ENCODE results near the gene SMTNL2. TPM values are rescaled to one million over a fixed set of nuclear protein-coding genes. Genes with fewer than 3 reads are reported as not detected.

SMTNL2 gene
- total and polyA plus RNA-seq, 2 donors (not counting 1 experiment from before 2014, with no cell fraction given): 0.17 to 0.99 TPM

GRCh38 chr17:4540224-4540651 lies 44.1 kb upstream of the SMTNL2 start:
- no peaks in the 10 kb centered on the region for H3K9me3 ChIP-seq (ENCODE audit: control insufficient read depth, insufficient read depth, low read depth, low read length)
- no peaks in the 10 kb centered on the region for H3K4me1 ChIP-seq (ENCODE audit: control insufficient read depth, extremely low read depth, insufficient read depth, low read length)
- H2AFZ ChIP-seq (ENCODE audit: low read length): no peak overlapping the region
- H3K36me3 ChIP-seq (ENCODE audit: control insufficient read depth, insufficient read depth, low read length): peaks cover 24% of the 10 kb centered on the region
- no peak overlapping the region for H3K9ac ChIP-seq (ENCODE audit: insufficient read depth, low read length)
- no peak overlapping the region for H3K4me3 ChIP-seq (replicated peaks in 1 of 4; ENCODE audit: control extremely low read depth in 1 of 4, insufficient read depth in 1 of 4, low read depth in 3 of 4, low read length in 4 of 4)
- no peak overlapping the region for H3K4me2 ChIP-seq (ENCODE audit: extremely low read depth, insufficient read depth, low read length)
- no peaks in the 10 kb centered on the region for H3K27me3 ChIP-seq (ENCODE audit: control insufficient read depth, insufficient read depth, low read length)
- DNase-seq (ENCODE audit: low read depth in 2 of 2): no peak
- H4K20me1 ChIP-seq (ENCODE audit: control insufficient read depth, extremely low read depth, insufficient read depth, low read length): no peaks in the 10 kb centered on the region
- peak in 1 of 2 donors; percentile 7 for TF ChIP-seq CTCF (conservative IDR thresholded peaks at IDR 0.05 in 1 of 2, IDR thresholded peaks at IDR 0.05 in 1 of 2; ENCODE audit: low read depth in 1 of 2, low read length in 2 of 2)
- TF ChIP-seq EZH2 (IDR thresholded peaks at IDR 0.05; ENCODE audit: low read length, missing control alignments): no peak
- no peaks in the 10 kb centered on the region for H3K79me2 ChIP-seq (ENCODE audit: control insufficient read depth, insufficient read depth, low read length)
- no peak overlapping the region for H3K27ac ChIP-seq (ENCODE audit: insufficient read depth, low read length)

- no peaks in the 10 kb centered on the region for H3K4me1 ChIP-seq (ENCODE audit: control insufficient read depth, extremely low read depth, insufficient read depth, low read length)
- peaks cover 26% of the 10 kb centered on the region for H3K36me3 ChIP-seq (ENCODE audit: control insufficient read depth, insufficient read depth, low read length)
- no peak overlapping the region for H3K4me2 ChIP-seq (ENCODE audit: extremely low read depth, insufficient read depth, low read length)
- no peak overlapping the region for H3K9ac ChIP-seq (ENCODE audit: insufficient read depth, low read length)
- no peak overlapping the region for H3K27ac ChIP-seq (ENCODE audit: insufficient read depth, low read length)
- H3K4me3 ChIP-seq (replicated peaks in 1 of 4; ENCODE audit: control extremely low read depth in 1 of 4, insufficient read depth in 1 of 4, low read depth in 3 of 4, low read length in 4 of 4): no peak overlapping the region
- no peaks in the 10 kb centered on the region for H3K27me3 ChIP-seq (ENCODE audit: control insufficient read depth, insufficient read depth, low read length)
- no peaks in the 10 kb centered on the region for H3K79me2 ChIP-seq (ENCODE audit: control insufficient read depth, insufficient read depth, low read length)
- no peak for TF ChIP-seq EZH2 (IDR thresholded peaks at IDR 0.05; ENCODE audit: low read length, missing control alignments)
- no peak for TF ChIP-seq CTCF (conservative IDR thresholded peaks at IDR 0.05 in 1 of 2, IDR thresholded peaks at IDR 0.05 in 1 of 2; ENCODE audit: low read depth in 1 of 2, low read length in 2 of 2)
- H2AFZ ChIP-seq (ENCODE audit: low read length): no peak overlapping the region
- DNase-seq (ENCODE audit: low read depth in 2 of 2): no peak
- H4K20me1 ChIP-seq (ENCODE audit: control insufficient read depth, extremely low read depth, insufficient read depth, low read length): no peaks in the 10 kb centered on the region
- no peaks in the 10 kb centered on the region for H3K9me3 ChIP-seq (ENCODE audit: control insufficient read depth, insufficient read depth, low read depth, low read length)
Observed at GRCh38 chr17:4540687-4541327, 43.5 kb upstream of the SMTNL2 start.

GRCh38 chr17:4541328-4542002 lies 42.9 kb upstream of the SMTNL2 start:
- Histone ChIP-seq H3K4me3 (replicated peaks in 1 of 4; ENCODE audit: control extremely low read depth in 1 of 4, insufficient read depth in 1 of 4, low read depth in 3 of 4, low read length in 4 of 4) (no peak overlapping the region), H3K9me3 (ENCODE audit: control insufficient read depth, insufficient read depth, low read depth, low read length) (no peaks in the 10 kb centered on the region), H2AFZ (ENCODE audit: low read length) (no peak overlapping the region), H3K27me3 (ENCODE audit: control insufficient read depth, insufficient read depth, low read length) (no peaks in the 10 kb centered on the region), H3K36me3 (ENCODE audit: control insufficient read depth, insufficient read depth, low read length) (peaks cover 26% of the 10 kb centered on the region), H3K79me2 (ENCODE audit: control insufficient read depth, insufficient read depth, low read length) (no peaks in the 10 kb centered on the region), H3K9ac (ENCODE audit: insufficient read depth, low read length) (no peak overlapping the region), H3K4me2 (ENCODE audit: extremely low read depth, insufficient read depth, low read length) (no peak overlapping the region), H3K27ac (ENCODE audit: insufficient read depth, low read length) (no peak overlapping the region), H3K4me1 (ENCODE audit: control insufficient read depth, extremely low read depth, insufficient read depth, low read length) (no peaks in the 10 kb centered on the region), H4K20me1 (ENCODE audit: control insufficient read depth, extremely low read depth, insufficient read depth, low read length) (no peaks in the 10 kb centered on the region)
- DNase-seq (ENCODE audit: low read depth in 2 of 2): no peak
- TF ChIP-seq EZH2 (IDR thresholded peaks at IDR 0.05; ENCODE audit: low read length, missing control alignments) (no peak), CTCF (conservative IDR thresholded peaks at IDR 0.05 in 1 of 2, IDR thresholded peaks at IDR 0.05 in 1 of 2; ENCODE audit: low read depth in 1 of 2, low read length in 2 of 2) (no peak)
